HEK293T (cell line): ENCODE results near the gene PCSK2.

Experiments
- ARNT ChIP-seq: fragments of 450-650 bp; IDR thresholded peaks from 2 replicates; pipeline ENCODE4 v1.6.1; 2017; ENCODE audit warnings: mild to moderate bottlenecking
- BHLHE40 ChIP-seq: fragments of 450-650 bp; IDR thresholded peaks from 2 replicates; pipeline ENCODE4 v1.6.1; 2016; ENCODE audit warnings: mild to moderate bottlenecking, moderate library complexity, borderline replicate concordance
- ELF4 ChIP-seq: fragments of 450-650 bp; IDR thresholded peaks from 2 replicates; pipeline ENCODE4 v1.6.1; 2017; ENCODE audit warnings: antibody characterized with exemption
- FOXA1 ChIP-seq: fragments of 450-650 bp; IDR thresholded peaks from 2 replicates; pipeline ENCODE4 v1.6.1; 2016; ENCODE audit warnings: mild to moderate bottlenecking
- FOXM1 ChIP-seq: fragments of 450-650 bp; IDR thresholded peaks from 2 replicates; pipeline ENCODE4 v1.6.1; 2017; ENCODE audit warnings: mild to moderate bottlenecking, borderline replicate concordance
- L3MBTL2 ChIP-seq: fragments of 450-650 bp; conservative IDR thresholded peaks from 2 replicates; pipeline ENCODE4 v1.6.1; 2016; ENCODE audit warnings: mild to moderate bottlenecking
- LEF1 ChIP-seq: fragments of 450-650 bp; IDR thresholded peaks from 2 replicates; pipeline ENCODE4 v1.6.1; 2017; ENCODE audit warnings: mild to moderate bottlenecking, borderline replicate concordance
- SP1 ChIP-seq: fragments of 450-650 bp; IDR thresholded peaks from 2 replicates; pipeline ENCODE4 v1.6.1; 2017
- SUZ12 ChIP-seq: fragments of 450-650 bp; IDR thresholded peaks from 2 replicates; pipeline ENCODE4 v1.6.1; 2016; ENCODE audit warnings: mild to moderate bottlenecking
- ZNF384 ChIP-seq: fragments of 450-650 bp; IDR thresholded peaks from 2 replicates; pipeline ENCODE4 v1.6.1; 2016

GRCh38 chr20:17276101-17276500 lies 49.3 kb downstream of the PCSK2 start:
- TF ChIP-seq SUZ12 (no peak), L3MBTL2 (no peak), BHLHE40 (no peak), ELF4 (no peak), LEF1 (no peak), ZNF384 (no peak), FOXA1 (no peak), SP1 (no peak), FOXM1 (no peak), ARNT (no peak)
